ENCODE results near the gene ZNF138.

GRCh38 chr7:64753032-64753431, 41.2 kb upstream of the ZNF138 start:
- TF ChIP-seq EZH2phosphoT487 (IDR thresholded peaks at IDR 0.05; ENCODE audit: low read depth): no peak
- TF ChIP-seq CTCF (IDR thresholded peaks at IDR 0.05; ENCODE audit: low read depth, low read length): no peak
